Measurements from ENCODE around the gene SAP30BP. TPM values are rescaled to one million over a fixed set of nuclear protein-coding genes. Genes with fewer than 3 reads are reported as not detected.

The SAP30BP gene
- total and polyA plus RNA-seq, 2 of the 13 experiments (the other 11 are each of a cell fraction or from before 2014, with no cell fraction given), result 67.7 to 99.4 TPM

- TF ChIP-seq GFI1 (CRISPR knock-in tag; IDR thresholded peaks at IDR 0.05; ENCODE audit: borderline replicate concordance) (no peak), ZNF281 (CRISPR knock-in tag; IDR thresholded peaks at IDR 0.05; ENCODE audit: borderline replicate concordance) (peak; percentile 87), SKIL (CRISPR knock-in tag; IDR thresholded peaks at IDR 0.05; ENCODE audit: borderline replicate concordance) (no peak), DR1 (CRISPR knock-in tag; IDR thresholded peaks at IDR 0.05) (no peak), KDM5A (IDR thresholded peaks at IDR 0.05; ENCODE audit: borderline replicate concordance, low read length) (no peak), PATZ1 (CRISPR knock-in tag; IDR thresholded peaks at IDR 0.05) (peak; percentile 60), ZNF530 (CRISPR knock-in tag; IDR thresholded peaks at IDR 0.05; ENCODE audit: low read depth) (no peak), AHR (CRISPR knock-in tag; IDR thresholded peaks at IDR 0.05) (no peak), ZFAT (CRISPR knock-in tag; conservative IDR thresholded peaks at IDR 0.05) (no peak)
- TF ChIP-seq, protein P1, sequence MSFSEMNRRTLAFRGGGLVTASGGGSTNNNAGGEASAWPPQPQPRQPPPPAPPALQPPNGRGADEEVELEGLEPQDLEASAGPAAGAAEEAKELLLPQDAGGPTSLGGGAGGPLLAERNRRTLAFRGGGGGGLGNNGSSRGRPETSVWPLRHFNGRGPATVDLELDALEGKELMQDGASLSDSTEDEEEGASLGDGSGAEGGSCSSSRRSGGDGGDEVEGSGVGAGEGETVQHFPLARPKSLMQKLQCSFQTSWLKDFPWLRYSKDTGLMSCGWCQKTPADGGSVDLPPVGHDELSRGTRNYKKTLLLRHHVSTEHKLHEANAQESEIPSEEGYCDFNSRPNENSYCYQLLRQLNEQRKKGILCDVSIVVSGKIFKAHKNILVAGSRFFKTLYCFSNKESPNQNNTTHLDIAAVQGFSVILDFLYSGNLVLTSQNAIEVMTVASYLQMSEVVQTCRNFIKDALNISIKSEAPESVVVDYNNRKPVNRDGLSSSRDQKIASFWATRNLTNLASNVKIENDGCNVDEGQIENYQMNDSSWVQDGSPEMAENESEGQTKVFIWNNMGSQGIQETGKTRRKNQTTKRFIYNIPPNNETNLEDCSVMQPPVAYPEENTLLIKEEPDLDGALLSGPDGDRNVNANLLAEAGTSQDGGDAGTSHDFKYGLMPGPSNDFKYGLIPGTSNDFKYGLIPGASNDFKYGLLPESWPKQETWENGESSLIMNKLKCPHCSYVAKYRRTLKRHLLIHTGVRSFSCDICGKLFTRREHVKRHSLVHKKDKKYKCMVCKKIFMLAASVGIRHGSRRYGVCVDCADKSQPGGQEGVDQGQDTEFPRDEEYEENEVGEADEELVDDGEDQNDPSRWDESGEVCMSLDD (CRISPR knock-in tag; IDR thresholded peaks at IDR 0.05; ENCODE audit: borderline replicate concordance), result no peak
- TF ChIP-seq, protein P2, sequence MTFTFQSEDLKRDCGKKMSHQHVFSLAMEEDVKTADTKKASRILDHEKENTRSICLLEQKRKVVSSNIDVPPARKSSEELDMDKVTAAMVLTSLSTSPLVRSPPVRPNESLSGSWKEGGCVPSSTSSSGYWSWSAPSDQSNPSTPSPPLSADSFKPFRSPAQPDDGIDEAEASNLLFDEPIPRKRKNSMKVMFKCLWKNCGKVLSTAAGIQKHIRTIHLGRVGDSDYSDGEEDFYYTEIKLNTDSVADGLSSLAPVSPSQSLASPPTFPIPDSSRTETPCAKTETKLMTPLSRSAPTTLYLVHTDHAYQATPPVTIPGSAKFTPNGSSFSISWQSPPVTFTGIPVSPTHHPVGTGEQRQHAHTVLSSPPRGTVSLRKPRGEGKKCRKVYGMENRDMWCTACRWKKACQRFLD (CRISPR knock-in tag; IDR thresholded peaks at IDR 0.05; ENCODE audit: borderline replicate concordance), result no peak
- TF ChIP-seq, protein P3, sequence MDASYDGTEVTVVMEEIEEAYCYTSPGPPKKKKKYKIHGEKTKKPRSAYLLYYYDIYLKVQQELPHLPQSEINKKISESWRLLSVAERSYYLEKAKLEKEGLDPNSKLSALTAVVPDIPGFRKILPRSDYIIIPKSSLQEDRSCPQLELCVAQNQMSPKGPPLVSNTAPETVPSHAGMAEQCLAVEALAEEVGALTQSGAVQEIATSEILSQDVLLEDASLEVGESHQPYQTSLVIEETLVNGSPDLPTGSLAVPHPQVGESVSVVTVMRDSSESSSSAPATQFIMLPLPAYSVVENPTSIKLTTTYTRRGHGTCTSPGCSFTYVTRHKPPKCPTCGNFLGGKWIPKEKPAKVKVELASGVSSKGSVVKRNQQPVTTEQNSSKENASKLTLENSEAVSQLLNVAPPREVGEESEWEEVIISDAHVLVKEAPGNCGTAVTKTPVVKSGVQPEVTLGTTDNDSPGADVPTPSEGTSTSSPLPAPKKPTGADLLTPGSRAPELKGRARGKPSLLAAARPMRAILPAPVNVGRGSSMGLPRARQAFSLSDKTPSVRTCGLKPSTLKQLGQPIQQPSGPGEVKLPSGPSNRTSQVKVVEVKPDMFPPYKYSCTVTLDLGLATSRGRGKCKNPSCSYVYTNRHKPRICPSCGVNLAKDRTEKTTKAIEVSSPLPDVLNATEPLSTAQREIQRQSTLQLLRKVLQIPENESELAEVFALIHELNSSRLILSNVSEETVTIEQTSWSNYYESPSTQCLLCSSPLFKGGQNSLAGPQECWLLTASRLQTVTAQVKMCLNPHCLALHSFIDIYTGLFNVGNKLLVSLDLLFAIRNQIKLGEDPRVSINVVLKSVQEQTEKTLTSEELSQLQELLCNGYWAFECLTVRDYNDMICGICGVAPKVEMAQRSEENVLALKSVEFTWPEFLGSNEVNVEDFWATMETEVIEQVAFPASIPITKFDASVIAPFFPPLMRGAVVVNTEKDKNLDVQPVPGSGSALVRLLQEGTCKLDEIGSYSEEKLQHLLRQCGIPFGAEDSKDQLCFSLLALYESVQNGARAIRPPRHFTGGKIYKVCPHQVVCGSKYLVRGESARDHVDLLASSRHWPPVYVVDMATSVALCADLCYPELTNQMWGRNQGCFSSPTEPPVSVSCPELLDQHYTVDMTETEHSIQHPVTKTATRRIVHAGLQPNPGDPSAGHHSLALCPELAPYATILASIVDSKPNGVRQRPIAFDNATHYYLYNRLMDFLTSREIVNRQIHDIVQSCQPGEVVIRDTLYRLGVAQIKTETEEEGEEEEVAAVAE (CRISPR knock-in tag; IDR thresholded peaks at IDR 0.05; ENCODE audit: borderline replicate concordance), result no peak; the same call in 1 of the 2 replicates
Observed at GRCh38 chr17:75738218-75738802, 71.2 kb downstream of the SAP30BP start (continued).
